Hepatocyte (in vitro differentiated cells): Measurements from ENCODE around the gene TCP11L2. TPM values are rescaled to one million over a fixed set of nuclear protein-coding genes. Genes with fewer than 3 reads are reported as not detected.
A peak's percentile ranks its signal among the peaks of the same experiment; 100 is the strongest.

Experiments used
- DNase-seq: peaks from one replicate; pipeline ENCODE4 v3.0.0-alpha.2; 2016; ENCODE audit warnings: low spot score
- H2AFZ ChIP-seq: fragments of 200-600 bp; sonication (generic); 2 replicates; pipeline ENCODE4 v1.6.0; 2016; ENCODE audit warnings: antibody characterized with exemption, mild to moderate bottlenecking
- H3K27ac ChIP-seq: fragments of 200-600 bp; sonication (generic); 2 replicates; pipeline ENCODE4 v1.5.1; 2016; ENCODE audit warnings: mild to moderate bottlenecking
- H3K27me3 ChIP-seq: fragments of 200-600 bp; sonication (generic); 2 replicates; pipeline ENCODE4 v1.6.1; 2016
- H3K36me3 ChIP-seq: fragments of 200-600 bp; sonication (generic); replicated peaks from 2 replicates; pipeline ENCODE4 v1.5.1; 2016; ENCODE audit warnings: low read depth; ENCODE audit not compliant: insufficient read depth
- H3K4me1 ChIP-seq: fragments of 200-600 bp; sonication (generic); 2 replicates; pipeline ENCODE4 v1.5.1; 2016; ENCODE audit warnings: mild to moderate bottlenecking, moderate library complexity; ENCODE audit not compliant: insufficient read depth
- H3K4me2 ChIP-seq: fragments of 200-600 bp; sonication (generic); 2 replicates; pipeline ENCODE4 v1.6.0; 2016
- H3K4me3 ChIP-seq: fragments of 200-600 bp; sonication (generic); 2 replicates; pipeline ENCODE4 v1.5.1; 2016; ENCODE audit warnings: mild to moderate bottlenecking
- H3K79me2 ChIP-seq: fragments of 200-600 bp; sonication (generic); 2 replicates; pipeline ENCODE4 v1.6.0; 2017; ENCODE audit warnings: mild to moderate bottlenecking
- H3K9me2 ChIP-seq: fragments of 200-600 bp; sonication (generic); replicated peaks from 2 replicates; pipeline ENCODE4 v1.6.0; 2017; ENCODE audit warnings: mild to moderate bottlenecking; ENCODE audit not compliant: insufficient read depth
- H3K9me3 ChIP-seq: fragments of 200-600 bp; sonication (generic); 2 replicates; pipeline ENCODE4 v1.5.1; 2016; ENCODE audit warnings: low read depth, mild to moderate bottlenecking
- H4K20me1 ChIP-seq: fragments of 200-600 bp; sonication (generic); 2 replicates; pipeline ENCODE4 v1.6.0; 2016; ENCODE audit warnings: mild to moderate bottlenecking; ENCODE audit not compliant: insufficient read depth, poor library complexity, severe bottlenecking
- CTCF ChIP-seq: fragments of 200-600 bp; sonication (generic); IDR thresholded peaks from 2 replicates; pipeline ENCODE4 v1.5.1; 2016; ENCODE audit warnings: antibody characterized with exemption, mild to moderate bottlenecking; ENCODE audit not compliant: poor library complexity
- EZH2 ChIP-seq: fragments of 200-600 bp; sonication (generic); IDR thresholded peaks from 2 replicates; pipeline ENCODE4 v1.6.1; 2016; ENCODE audit warnings: antibody characterized with exemption, mild to moderate bottlenecking, borderline replicate concordance
- EZH2phosphoT487 ChIP-seq: fragments of 200-600 bp; sonication (generic); IDR thresholded peaks from one replicate; pipeline ENCODE4 v1.6.1; 2018; ENCODE audit warnings: antibody characterized with exemption, mild to moderate bottlenecking, low read depth, moderate library complexity; ENCODE audit not compliant: unreplicated experiment, severe bottlenecking
- WGBS: methylation state at CpG from one replicate; pipeline ENCODE4 v1.1.6; 2016; ENCODE audit warnings: low lambda C conversion rate; ENCODE audit errors: missing lambda C conversion rate; 5-methylcytosine and 5-hydroxymethylcytosine counted together
- polyA plus RNA-seq: library from polyadenylated mRNA; unstranded; fragments of >200 nt; fragmentation: Nextera tagmentation; extraction: Ambion mirVana; gene quantifications from 2 replicates; pipeline ENCODE4 v1.2.1, GENCODE V29; 2016
- total RNA-seq: library from RNA; depleted of rRNA; stranded (reverse); fragments of >200 nt; gene quantifications from 2 replicates; pipeline ENCODE4 v1.2.3, GENCODE V29; 2014

The TCP11L2 gene
- total RNA-seq (30.7 and 38.4 TPM in 2 replicates), polyA plus RNA-seq (8.5 and 9.6 TPM in 2 replicates)

- peaks cover 24% of the 10 kb centered on the region for H3K79me2 ChIP-seq
- under 1% methylated on average over 63 of the region's 76 CpGs for WGBS
- peak; percentile 95 for DNase-seq
- no peaks in the 10 kb centered on the region for H3K9me2 ChIP-seq
- H3K4me3 ChIP-seq = peak within 1 kb of the TSS; percentile 83
- peak within 1 kb of the TSS; percentile 84 for H3K4me2 ChIP-seq
- no peaks in the 10 kb centered on the region for H3K27me3 ChIP-seq
- peak within 1 kb of the TSS; percentile 99 for H3K27ac ChIP-seq
- TF ChIP-seq EZH2 = no peak
- peak within 1 kb of the TSS; percentile 63 for H2AFZ ChIP-seq
- H3K9me3 ChIP-seq = no peaks in the 10 kb centered on the region
- no peaks in the 10 kb centered on the region for H4K20me1 ChIP-seq
- no peaks in the 10 kb centered on the region for H3K36me3 ChIP-seq
- H3K4me1 ChIP-seq = peaks cover 29% of the 10 kb centered on the region
These were observed at the start of gene TCP11L2 for GRCh38 chr12:106302401-106303201. Gene TCP11L2, plus strand, starts transcription at chr12:106302733. Its CDS starts 8,343 bp downstream, at chr12:106311076.

- no peak overlapping the region for H3K27ac ChIP-seq
- H3K36me3 ChIP-seq = no peaks in the 10 kb centered on the region
- H3K4me1 ChIP-seq = no peaks in the 10 kb centered on the region
- H3K27me3 ChIP-seq = no peaks in the 10 kb centered on the region
- H2AFZ ChIP-seq = no peak overlapping the region
- DNase-seq = no peak
- H3K4me2 ChIP-seq = no peak overlapping the region
- no peaks in the 10 kb centered on the region for H3K79me2 ChIP-seq
- H3K9me2 ChIP-seq = no peaks in the 10 kb centered on the region
- whole genome bisulfite sequencing = 77% methylated on average over 3 of the region's 3 CpGs
- TF ChIP-seq CTCF = no peak
- TF ChIP-seq EZH2phosphoT487 = no peak
- TF ChIP-seq EZH2 = no peak
- H4K20me1 ChIP-seq = no peaks in the 10 kb centered on the region
- no peak overlapping the region for H3K4me3 ChIP-seq
- no peaks in the 10 kb centered on the region for H3K9me3 ChIP-seq
These were observed 47.8 kb upstream of the TCP11L2 start for GRCh38 chr12:106254724-106255123.

- H3K27ac ChIP-seq = no peak overlapping the region
- no peak overlapping the region for H2AFZ ChIP-seq
- TF ChIP-seq EZH2phosphoT487 = no peak
- TF ChIP-seq EZH2 = no peak
- no peak for TF ChIP-seq CTCF
- 94% methylated on average over 3 of the region's 3 CpGs for WGBS
- H3K27me3 ChIP-seq = no peaks in the 10 kb centered on the region
- no peaks in the 10 kb centered on the region for H4K20me1 ChIP-seq
- H3K4me3 ChIP-seq = no peak overlapping the region
- H3K4me2 ChIP-seq = no peak overlapping the region
- no peaks in the 10 kb centered on the region for H3K79me2 ChIP-seq
- H3K9me2 ChIP-seq = no peaks in the 10 kb centered on the region
- no peaks in the 10 kb centered on the region for H3K9me3 ChIP-seq
- H3K4me1 ChIP-seq = no peaks in the 10 kb centered on the region
- H3K36me3 ChIP-seq = no peaks in the 10 kb centered on the region
- DNase-seq = no peak
These were observed 47.0 kb upstream of the TCP11L2 start for GRCh38 chr12:106255493-106255892.

- H3K79me2 ChIP-seq = no peaks in the 10 kb centered on the region
- TF ChIP-seq CTCF = no peak
- TF ChIP-seq EZH2phosphoT487 = no peak
- TF ChIP-seq EZH2 = no peak
These were observed 46.6 kb upstream of the TCP11L2 start for GRCh38 chr12:106255952-106256351.

More at GRCh38 chr12:106255952-106256351, 46.6 kb upstream of the TCP11L2 start:
- no peak overlapping the region for H3K27ac ChIP-seq
- no peaks in the 10 kb centered on the region for H3K36me3 ChIP-seq
- no peak overlapping the region for H3K4me2 ChIP-seq
- H4K20me1 ChIP-seq = no peaks in the 10 kb centered on the region
- no peak overlapping the region for H2AFZ ChIP-seq
- no peaks in the 10 kb centered on the region for H3K4me1 ChIP-seq
- H3K4me3 ChIP-seq = no peak overlapping the region
- no peaks in the 10 kb centered on the region for H3K27me3 ChIP-seq
- no peak for DNase-seq
- H3K9me3 ChIP-seq = no peaks in the 10 kb centered on the region
- WGBS = 54% methylated on average over 5 of the region's 5 CpGs
- H3K9me2 ChIP-seq = no peaks in the 10 kb centered on the region
